Activated CD8-positive, alpha-beta T cell treated with anti-CD3 and anti-CD28 coated beads, Interleukin-2, amount 10 ng/mL, durations not matched to agents 7 days and 5 days (primary cell): ENCODE data around the gene BCOR. TPM values are rescaled to one million over a fixed set of nuclear protein-coding genes. Genes with fewer than 3 reads are reported as not detected.

Experiments used
- ATAC-seq: fragments of 150-1000 bp; cut with Tn5 transposase; one replicate; pipeline ENCODE4 v1.10.0; 2021; ENCODE audit warnings: moderate library complexity
- CTCF ChIA-PET: fragments of 350-600 bp; sonication (Branson Sonifier 250); formaldehyde crosslinking; loops from one replicate; lab custom pipeline; 2021; ENCODE audit warnings: antibody characterized with exemption; lab: Charles Lee
- POLR2A ChIA-PET: fragments of 350-600 bp; sonication (Branson Sonifier 250); formaldehyde crosslinking; loops from one replicate; lab custom pipeline; 2021; ENCODE audit warnings: antibody characterized with exemption; lab: Charles Lee
- DNase-seq: peaks from one replicate; pipeline ENCODE4 v3.0.0-alpha.2; 2020
- H3K27ac Mint-ChIP-seq: one replicate; pipeline ENCODE4 v1.8.0; 2021; ENCODE audit warnings: mild to moderate bottlenecking, mixed read lengths
- H3K27me3 Mint-ChIP-seq: one replicate; pipeline ENCODE4 v1.8.0; 2021; ENCODE audit warnings: low read depth, mixed read lengths
- H3K36me3 Mint-ChIP-seq: one replicate; pipeline ENCODE4 v1.8.0; 2021; ENCODE audit warnings: low read depth, mixed read lengths
- H3K4me1 Mint-ChIP-seq: one replicate; pipeline ENCODE4 v1.8.0; 2021; ENCODE audit warnings: low read depth, mixed read lengths
- H3K4me3 Mint-ChIP-seq: one replicate; pipeline ENCODE4 v1.8.0; 2021; ENCODE audit warnings: mild to moderate bottlenecking, mixed read lengths
- H3K9me3 Mint-ChIP-seq: one replicate; pipeline ENCODE4 v1.8.0; 2022; ENCODE audit warnings: mixed read lengths; ENCODE audit not compliant: insufficient read depth
- total RNA-seq, 2 experiments: library from RNA; stranded (reverse); gene quantifications; one replicate each; pipeline ENCODE4 v1.2.3, GENCODE V29; 2021

Gene BCOR
- total RNA-seq, 2 experiments from 2014 or later = 41.5 to 45.5 TPM

DNA sequence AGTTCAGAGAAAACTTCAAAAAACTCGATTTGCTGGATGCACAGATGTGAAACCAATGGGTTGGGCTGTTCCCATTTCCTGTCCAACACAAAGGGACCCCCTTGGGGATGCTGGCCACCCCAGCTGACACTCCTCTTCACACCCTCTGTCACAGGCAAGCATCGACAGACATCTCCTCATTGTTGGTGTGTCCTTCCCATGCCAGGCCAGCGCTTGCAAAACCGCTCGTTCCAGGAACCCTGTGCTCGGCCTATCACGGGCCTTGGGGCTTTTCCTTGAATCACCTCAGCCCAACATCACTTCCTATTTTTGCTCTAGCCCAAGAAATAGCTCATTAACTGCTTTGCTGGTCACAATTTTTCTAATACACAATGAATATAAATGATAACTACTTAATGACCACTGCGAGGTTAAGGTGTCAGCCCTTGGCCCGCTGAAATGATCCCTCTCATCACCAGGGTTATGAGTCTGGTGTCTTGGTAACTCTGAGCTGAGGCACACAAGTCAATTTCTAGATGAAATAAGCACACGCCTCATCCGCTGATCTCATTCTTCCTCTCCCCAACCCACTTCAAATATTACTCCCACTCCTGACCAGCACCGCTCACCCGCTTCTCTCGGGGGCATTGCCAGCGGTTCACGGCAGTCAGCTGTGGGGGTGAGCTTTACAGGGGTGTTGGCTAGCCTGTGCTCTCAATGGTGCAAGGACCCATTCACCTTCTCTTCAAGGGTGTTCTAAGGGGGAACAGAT lies 32.3 kb downstream of the BCOR start:
- Mint-ChIP-seq H3K4me3 (peak overlapping the region; percentile 62), H3K9me3 (no peaks in the 10 kb centered on the region), H3K4me1 (peaks cover 91% of the 10 kb centered on the region), H3K27ac (peak overlapping the region; percentile 90), H3K36me3 (peaks cover 70% of the 10 kb centered on the region), H3K27me3 (no peaks in the 10 kb centered on the region)
- ATAC-seq (peak; percentile 71), DNase-seq (peak; percentile 50)
- POLR2A ChIA-PET = interaction anchor here (0.5 to 1.9 kb wide), 5 partner anchors 14 to 326 kb away, joined by 3 to 11 read pairs (median 3); partner anchors contain the start of gene BCOR
- CTCF ChIA-PET = interaction anchor here (1.1 to 1.2 kb wide), 2 partner anchors 46 to 248 kb away, joined by 3 read pairs; no protein-coding TSS in a partner anchor

- Mint-ChIP-seq H3K4me1 (peaks cover 91% of the 10 kb centered on the region), H3K4me3 (no peak overlapping the region), H3K36me3 (peaks cover 65% of the 10 kb centered on the region), H3K27ac (peak overlapping the region; percentile 90), H3K9me3 (no peaks in the 10 kb centered on the region), H3K27me3 (no peaks in the 10 kb centered on the region)
- CTCF ChIA-PET = no interaction called here
- ATAC-seq (no peak), DNase-seq (no peak)
- POLR2A ChIA-PET = no interaction called here
Measured at GRCh38 chrX:40064055-40064597, 33.6 kb downstream of the BCOR start.

GRCh38 chrX:40063555-40063954 lies 34.2 kb downstream of the BCOR start:
- H3K36me3 Mint-ChIP-seq = peaks cover 62% of the 10 kb centered on the region
- no peaks in the 10 kb centered on the region for H3K27me3 Mint-ChIP-seq
- CTCF ChIA-PET = no interaction called here
- DNase-seq = no peak
- no peak overlapping the region for H3K4me3 Mint-ChIP-seq
- H3K9me3 Mint-ChIP-seq = no peaks in the 10 kb centered on the region
- ATAC-seq = no peak
- H3K4me1 Mint-ChIP-seq = peaks cover 86% of the 10 kb centered on the region
- peak overlapping the region; percentile 72 for H3K27ac Mint-ChIP-seq
- POLR2A ChIA-PET = no interaction called here

DNA sequence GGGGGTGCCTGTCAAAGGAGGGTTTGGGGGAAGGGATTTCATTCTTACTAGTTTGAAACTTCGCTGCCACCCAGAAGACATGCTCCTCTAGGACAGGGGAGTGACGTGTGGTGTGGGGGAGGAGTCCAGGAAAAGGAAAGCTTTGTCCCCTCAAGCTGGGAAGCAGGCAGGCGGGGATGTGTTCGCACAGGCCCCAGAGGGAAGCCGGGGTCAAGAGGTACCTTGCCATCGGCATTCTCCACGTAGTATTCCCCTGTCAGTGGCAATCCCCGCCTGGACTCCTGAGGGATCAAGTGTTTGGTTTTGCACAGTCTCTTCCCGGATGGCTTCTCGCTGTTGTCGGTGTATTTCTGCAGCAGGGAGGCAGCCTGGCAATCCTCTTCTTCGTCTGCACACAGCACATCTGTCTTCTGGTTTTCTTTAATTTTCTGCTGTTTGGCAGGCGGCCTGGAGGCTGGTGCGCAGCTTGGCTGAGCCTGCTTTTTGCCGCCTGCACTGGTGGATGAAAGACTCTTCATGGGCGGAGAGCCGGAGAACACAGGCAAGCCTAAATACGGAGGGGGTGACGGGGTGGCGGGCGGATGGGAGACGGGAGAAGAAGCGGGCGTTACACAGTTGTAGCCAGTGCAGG lies 35.1 kb downstream of the BCOR start:
- DNase-seq = no peak
- ChIA-PET POLR2A (interaction anchor here (1.9 kb wide), 1 partner anchor 35 kb away, joined by 9 read pairs; the partner anchor contains the start of gene BCOR), CTCF (no interaction called here)
- ATAC-seq = no peak
- no peak overlapping the region for H3K27ac Mint-ChIP-seq
- peaks cover 60% of the 10 kb centered on the region for H3K36me3 Mint-ChIP-seq
- H3K27me3 Mint-ChIP-seq = no peaks in the 10 kb centered on the region
- H3K4me3 Mint-ChIP-seq = no peak overlapping the region
- H3K4me1 Mint-ChIP-seq = peaks cover 77% of the 10 kb centered on the region
- no peaks in the 10 kb centered on the region for H3K9me3 Mint-ChIP-seq

DNA sequence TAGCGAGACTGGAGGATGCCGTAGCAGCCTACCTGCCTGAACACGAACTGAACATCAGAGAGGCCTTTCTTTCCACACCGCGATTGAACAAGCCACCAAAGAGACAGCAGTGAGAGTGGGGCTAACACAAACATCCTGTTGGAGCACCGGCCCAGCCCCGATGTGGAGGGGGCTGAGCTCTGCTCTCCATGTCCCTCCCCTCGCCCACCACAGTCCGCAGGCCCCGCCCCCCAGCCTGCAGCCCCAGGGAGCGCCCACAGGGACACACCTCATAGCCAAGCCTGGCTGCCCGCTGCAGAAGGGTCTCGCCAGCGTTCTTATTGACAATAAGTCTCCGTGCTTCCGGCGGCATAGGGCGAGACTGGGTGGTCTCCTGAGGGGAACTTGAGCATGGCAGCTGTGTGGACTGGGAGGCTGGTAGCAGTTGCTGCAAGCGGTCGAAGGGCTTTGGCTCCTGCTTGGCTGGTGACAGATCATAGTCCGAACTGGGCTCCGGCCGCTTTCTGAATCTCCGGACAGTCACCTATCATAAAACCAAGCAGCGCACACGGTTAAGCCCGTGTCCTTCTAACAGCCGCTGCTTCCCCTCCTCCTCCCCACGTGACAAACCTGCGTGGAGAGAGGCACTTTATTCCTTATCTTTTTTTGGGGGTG lies 35.8 kb downstream of the BCOR start:
- POLR2A ChIA-PET = interaction anchor here (1.9 kb wide), 1 partner anchor 35 kb away, joined by 9 read pairs; the partner anchor contains the start of gene BCOR
- CTCF ChIA-PET = no interaction called here
- Mint-ChIP-seq H3K36me3 (peaks cover 62% of the 10 kb centered on the region), H3K9me3 (no peaks in the 10 kb centered on the region), H3K4me3 (peak overlapping the region; percentile 52), H3K27me3 (no peaks in the 10 kb centered on the region), H3K4me1 (peaks cover 71% of the 10 kb centered on the region), H3K27ac (peak overlapping the region; percentile 95)
- DNase-seq (peak; percentile 62), ATAC-seq (peak; percentile 61)

DNA sequence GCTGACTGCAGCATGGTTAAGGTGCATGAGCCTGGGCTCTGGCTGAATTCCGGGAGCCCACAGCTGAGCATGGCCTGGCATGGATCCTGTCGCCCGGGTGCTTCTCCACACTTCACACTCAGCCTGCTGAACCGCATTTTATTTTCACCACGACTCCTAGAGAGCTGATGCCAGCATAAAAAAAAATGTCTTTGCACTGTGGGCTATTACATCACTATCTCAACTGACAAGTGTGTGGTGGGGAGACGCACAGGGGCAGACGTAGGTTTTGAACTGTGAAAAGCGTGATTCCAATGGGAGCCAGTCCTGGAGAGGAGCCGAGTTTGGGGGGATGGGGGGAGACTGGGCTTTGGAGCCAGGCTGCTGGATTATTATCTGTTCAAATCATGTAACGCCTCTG lies 36.8 kb downstream of the BCOR start:
- Mint-ChIP-seq H3K27ac (peak overlapping the region; percentile 95), H3K4me3 (peak overlapping the region; percentile 52), H3K4me1 (peaks cover 62% of the 10 kb centered on the region), H3K27me3 (no peaks in the 10 kb centered on the region), H3K9me3 (no peaks in the 10 kb centered on the region), H3K36me3 (peaks cover 65% of the 10 kb centered on the region)
- ATAC-seq (no peak), DNase-seq (no peak)
- POLR2A ChIA-PET = interaction anchor here (0.9 to 1.9 kb wide), 3 partner anchors 19 to 115 kb away, joined by 3 to 9 read pairs (median 4); partner anchors contain the start of gene BCOR
- CTCF ChIA-PET = no interaction called here

- no peak for DNase-seq
- Mint-ChIP-seq H3K36me3 (peaks cover 69% of the 10 kb centered on the region), H3K4me3 (no peak overlapping the region), H3K27me3 (no peaks in the 10 kb centered on the region), H3K9me3 (no peaks in the 10 kb centered on the region), H3K4me1 (peaks cover 55% of the 10 kb centered on the region), H3K27ac (no peak overlapping the region)
- ChIA-PET POLR2A (interaction anchor here (0.8 to 1.1 kb wide), 2 partner anchors 47 to 116 kb away, joined by 3 to 4 read pairs; no protein-coding TSS in a partner anchor), CTCF (no interaction called here)
- ATAC-seq = no peak
Measured at GRCh38 chrX:40060356-40060845, 37.4 kb downstream of the BCOR start.

DNA sequence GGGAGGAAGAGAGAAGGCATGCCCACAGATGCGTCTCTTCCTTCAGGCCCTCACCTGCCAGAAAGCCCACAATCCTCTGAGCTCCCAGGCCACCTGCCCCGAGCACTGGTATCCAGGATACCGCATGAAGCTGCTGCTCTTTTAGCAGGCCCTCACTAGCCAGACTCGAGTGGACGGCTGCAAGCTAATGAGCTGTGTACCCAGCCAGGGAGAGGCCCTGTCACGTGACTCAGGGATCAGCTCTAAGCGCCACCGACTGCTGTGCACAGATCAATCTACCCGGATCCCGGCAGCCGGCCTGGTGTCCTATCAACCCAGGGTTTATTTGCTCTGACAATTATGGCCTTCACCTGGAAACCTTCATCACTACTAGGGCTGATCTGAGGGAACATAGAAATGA lies 39.0 kb downstream of the BCOR start:
- DNase-seq = no peak
- peaks cover 73% of the 10 kb centered on the region for H3K36me3 Mint-ChIP-seq
- ATAC-seq = no peak
- no peak overlapping the region for H3K4me3 Mint-ChIP-seq
- no peaks in the 10 kb centered on the region for H3K27me3 Mint-ChIP-seq
- H3K9me3 Mint-ChIP-seq = no peaks in the 10 kb centered on the region
- CTCF ChIA-PET = interaction anchor here (2.0 kb wide), 1 partner anchor 10 kb away, joined by 4 read pairs; no protein-coding TSS in a partner anchor
- H3K4me1 Mint-ChIP-seq = peaks cover 41% of the 10 kb centered on the region
- H3K27ac Mint-ChIP-seq = no peak overlapping the region
- POLR2A ChIA-PET = no interaction called here

- H3K4me1 Mint-ChIP-seq = peaks cover 28% of the 10 kb centered on the region
- ATAC-seq (no peak), DNase-seq (no peak)
- no peak overlapping the region for H3K27ac Mint-ChIP-seq
- peaks cover 77% of the 10 kb centered on the region for H3K36me3 Mint-ChIP-seq
- ChIA-PET CTCF (interaction anchor here (0.7 to 2.0 kb wide), 3 partner anchors 8 to 244 kb away, joined by 3 to 4 read pairs (median 4); no protein-coding TSS in a partner anchor), POLR2A (no interaction called here)
- no peaks in the 10 kb centered on the region for H3K27me3 Mint-ChIP-seq
- peaks cover 3% of the 10 kb centered on the region for H3K9me3 Mint-ChIP-seq
- no peak overlapping the region for H3K4me3 Mint-ChIP-seq
Measured at GRCh38 chrX:40057405-40057804, 40.4 kb downstream of the BCOR start.

GRCh38 chrX:40056420-40056819 lies 41.3 kb downstream of the BCOR start:
- CTCF ChIA-PET = interaction anchor here (1.8 kb wide), 1 partner anchor 243 kb away, joined by 4 read pairs; no protein-coding TSS in a partner anchor
- Mint-ChIP-seq H3K27me3 (no peaks in the 10 kb centered on the region), H3K9me3 (peaks cover 3% of the 10 kb centered on the region), H3K27ac (no peak overlapping the region), H3K36me3 (peaks cover 83% of the 10 kb centered on the region), H3K4me1 (peaks cover 19% of the 10 kb centered on the region), H3K4me3 (no peak overlapping the region)
- DNase-seq = no peak
- no peak for ATAC-seq
- POLR2A ChIA-PET = no interaction called here

DNA sequence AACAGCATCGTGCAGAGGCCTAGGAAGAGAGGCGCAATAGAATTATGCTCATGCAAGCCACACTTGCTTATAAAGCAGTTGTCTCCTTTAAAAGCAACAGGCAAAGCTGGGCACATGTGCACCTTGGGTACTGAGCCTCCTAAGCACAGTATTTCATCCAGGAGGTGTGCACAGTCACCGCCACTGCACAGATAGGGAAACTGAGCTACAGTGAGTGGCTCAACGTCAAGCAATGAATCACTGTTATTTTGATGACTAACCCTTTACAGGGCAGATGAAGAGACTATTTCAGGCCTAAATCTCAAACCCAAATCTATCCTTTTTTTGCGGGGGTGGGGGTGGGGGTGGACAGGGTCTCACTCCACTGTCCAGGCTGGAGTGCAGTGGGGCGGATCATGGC lies 42.3 kb downstream of the BCOR start:
- peaks cover 9% of the 10 kb centered on the region for H3K4me1 Mint-ChIP-seq
- H3K9me3 Mint-ChIP-seq = peaks cover 10% of the 10 kb centered on the region
- H3K27ac Mint-ChIP-seq = no peak overlapping the region
- DNase-seq (no peak), ATAC-seq (no peak)
- peaks cover 82% of the 10 kb centered on the region for H3K36me3 Mint-ChIP-seq
- ChIA-PET POLR2A (no interaction called here), CTCF (no interaction called here)
- H3K4me3 Mint-ChIP-seq = no peak overlapping the region
- no peaks in the 10 kb centered on the region for H3K27me3 Mint-ChIP-seq
